Stimulated activated naive CD8-positive, alpha-beta T cell treated with anti-CD3 and anti-CD28 coated beads, Interleukin-15, Interleukin-2, amounts not matched to agents 100 U/mL and 50 U/mL, for 24 hours (primary cell): ENCODE data around the gene GALNS.
A peak's percentile ranks its signal among the peaks of the same experiment; 100 is the strongest.

ENCODE experiments used
- ATAC-seq: fragments of 150-1000 bp; cut with Tn5 transposase; one replicate; pipeline ENCODE4 v1.10.0; 2021
- DNase-seq: peaks from one replicate; pipeline ENCODE4 v3.0.0; 2021

GALNS gene

DNA sequence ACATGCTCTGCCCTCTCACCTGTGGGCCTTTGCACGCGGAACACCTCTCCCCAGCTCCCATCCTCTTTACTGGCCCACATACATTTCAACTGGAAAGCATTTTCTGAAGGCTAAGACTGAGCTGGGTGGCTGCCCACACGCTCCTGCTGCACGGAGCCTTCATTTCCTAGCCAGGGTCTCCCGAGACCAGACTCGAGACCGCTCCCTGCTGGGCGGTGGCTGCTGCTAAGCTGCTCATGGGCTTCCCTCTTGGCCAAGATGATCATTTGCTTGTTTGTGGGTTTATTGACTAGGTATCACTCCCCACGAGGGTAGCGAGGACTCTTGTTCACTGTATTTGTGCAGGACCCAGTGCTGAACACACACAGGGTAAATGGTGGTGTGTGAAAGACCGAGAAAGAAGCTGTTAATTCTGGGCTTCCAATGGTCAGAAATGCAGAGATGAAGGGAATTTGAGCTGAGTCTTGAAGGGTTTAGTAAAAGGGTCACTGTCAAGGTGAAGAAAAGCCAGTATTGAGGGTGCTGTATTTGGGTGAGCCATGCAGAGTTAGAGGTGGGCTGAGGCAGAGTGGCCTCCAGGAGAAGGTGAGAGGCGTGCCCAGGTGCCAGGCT lies 1.1 kb upstream of the GALNS start:
- peak; percentile 81 for DNase-seq
- peak; percentile 63 for ATAC-seq

DNA sequence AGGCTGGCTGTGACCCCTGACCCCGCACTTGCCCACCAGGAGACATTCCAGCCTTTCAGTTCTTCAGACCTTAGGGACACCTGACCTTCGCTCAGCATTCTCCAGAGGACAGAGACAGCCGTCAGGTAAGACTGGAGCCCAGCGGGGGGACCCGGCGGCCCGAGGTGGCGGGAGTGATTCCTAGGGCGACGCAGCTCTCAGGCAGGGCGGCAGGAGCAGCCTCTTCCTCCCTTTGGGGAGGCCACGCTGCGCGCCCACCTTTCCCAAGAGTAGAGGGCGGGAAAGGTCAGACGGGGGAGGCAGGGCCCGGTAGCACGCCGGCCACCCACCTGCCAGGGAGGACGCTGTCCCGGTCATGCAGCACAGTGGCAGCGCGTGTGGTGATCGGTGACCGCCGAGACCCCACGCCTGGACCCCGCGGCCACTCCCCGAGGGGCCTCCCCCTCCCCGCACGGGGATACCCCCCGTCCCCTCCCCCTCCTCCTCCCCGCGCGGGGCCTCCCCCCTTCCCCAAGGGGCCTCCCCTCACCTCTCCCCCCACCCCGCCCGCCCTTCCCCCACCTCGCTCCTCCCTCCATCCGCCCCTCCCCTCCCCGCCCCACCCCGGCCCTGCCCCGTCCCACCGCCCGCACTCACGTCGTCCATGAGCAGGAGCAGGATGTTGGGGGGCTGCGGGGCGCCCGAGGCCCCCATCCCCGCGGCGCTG lies 472 bp downstream of the GALNS start:
- peak; percentile 24 for ATAC-seq
- peak; percentile 23 for DNase-seq

GRCh38 chr16:88855736-88856121 lies 1.0 kb downstream of the GALNS start:
- no peak for ATAC-seq

DNA sequence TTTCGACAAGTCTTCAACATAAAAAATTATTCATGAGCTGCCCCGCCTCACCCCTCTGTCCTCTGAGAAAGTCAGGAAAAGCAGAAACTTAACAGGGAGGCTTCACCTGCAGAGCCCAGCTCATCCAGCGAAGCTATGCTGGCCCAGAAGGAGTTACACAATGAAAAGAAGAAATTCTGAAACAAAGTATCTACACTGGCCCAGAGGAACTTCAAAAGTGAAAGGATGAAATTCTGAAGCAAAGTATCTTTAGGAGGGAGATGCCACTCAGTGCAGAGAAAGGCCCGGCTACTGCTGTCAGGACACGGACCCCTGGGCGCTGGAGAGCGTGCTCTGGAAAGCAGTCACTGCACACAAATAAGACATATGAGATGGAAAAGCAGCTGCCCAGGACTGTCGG lies 1.6 kb downstream of the GALNS start:
- ATAC-seq (no peak), DNase-seq (no peak)

More at GRCh38 chr16:88855736-88856121, 1.0 kb downstream of the GALNS start:
- DNase-seq = no peak

DNA sequence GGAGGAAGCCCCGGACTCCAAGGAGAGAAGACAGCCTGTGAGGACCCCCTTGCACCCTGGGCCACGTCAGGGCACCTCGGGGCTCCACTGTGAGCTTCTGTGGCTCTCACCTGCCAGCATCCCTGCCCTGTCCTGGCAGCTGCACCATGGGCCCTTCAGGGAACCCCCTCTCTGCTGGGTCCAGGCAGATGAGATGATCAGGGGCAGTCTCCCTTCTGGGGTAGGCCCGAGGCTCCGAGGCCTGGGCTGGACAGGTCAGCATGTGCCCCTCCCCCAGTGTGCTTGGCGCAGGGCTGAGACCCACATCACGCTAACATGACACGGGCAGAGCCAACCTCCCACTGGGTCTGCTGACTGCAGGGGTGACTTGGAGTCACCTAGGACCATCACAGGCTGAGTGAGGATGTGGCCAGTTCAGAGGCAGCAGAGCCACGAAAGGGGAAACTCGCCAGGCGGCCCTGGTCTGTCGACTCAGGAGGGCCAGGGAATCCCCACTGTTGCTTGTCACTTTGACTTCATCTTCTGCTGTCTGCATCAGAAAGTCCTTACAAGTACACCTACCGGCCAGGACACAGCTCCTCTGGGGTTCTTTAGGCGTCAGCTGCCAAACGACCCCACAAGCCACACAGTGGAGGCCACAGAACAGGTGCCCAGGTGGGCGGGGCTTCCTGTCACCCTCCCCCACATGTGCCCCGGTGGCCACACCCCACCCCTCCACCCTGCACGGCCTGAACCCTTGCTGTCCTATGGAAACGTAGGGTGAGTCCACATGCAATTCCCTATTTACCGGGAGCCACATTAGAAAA lies 2.2 kb downstream of the GALNS start:
- ATAC-seq (no peak), DNase-seq (peak; percentile 35)

- ATAC-seq = no peak
- no peak for DNase-seq
These were observed 3.3 kb downstream of the GALNS start for GRCh38 chr16:88853325-88853941.

- DNase-seq = no peak
These were observed 5.1 kb downstream of the GALNS start for GRCh38 chr16:88851616-88852015.

GRCh38 chr16:88850531-88851199 lies 6.1 kb downstream of the GALNS start:
- no peak for DNase-seq
- no peak for ATAC-seq

More at GRCh38 chr16:88851616-88852015, 5.1 kb downstream of the GALNS start:
- no peak for ATAC-seq

- ATAC-seq (no peak), DNase-seq (no peak)
These were observed 8.2 kb downstream of the GALNS start for GRCh38 chr16:88848557-88848956.

DNA sequence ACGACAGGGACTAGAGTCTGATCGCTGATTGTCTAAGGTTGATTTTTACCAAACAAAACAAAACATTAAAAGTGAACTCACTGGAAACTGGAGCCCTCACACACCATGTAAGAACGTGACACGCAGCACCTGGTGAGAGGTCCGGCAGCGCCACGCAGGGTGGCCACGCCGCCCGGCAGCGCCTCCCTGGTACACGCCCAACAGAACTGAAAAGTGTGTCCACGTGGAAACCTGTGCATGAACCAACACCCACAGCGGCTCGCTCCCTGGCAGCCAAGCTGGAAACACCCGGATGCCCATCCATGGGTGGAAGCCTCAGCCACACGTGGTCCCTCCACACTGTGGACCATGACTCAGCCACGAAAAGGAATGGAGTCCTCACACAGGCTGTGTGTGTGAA lies 9.1 kb downstream of the GALNS start:
- DNase-seq (no peak), ATAC-seq (no peak)

DNA sequence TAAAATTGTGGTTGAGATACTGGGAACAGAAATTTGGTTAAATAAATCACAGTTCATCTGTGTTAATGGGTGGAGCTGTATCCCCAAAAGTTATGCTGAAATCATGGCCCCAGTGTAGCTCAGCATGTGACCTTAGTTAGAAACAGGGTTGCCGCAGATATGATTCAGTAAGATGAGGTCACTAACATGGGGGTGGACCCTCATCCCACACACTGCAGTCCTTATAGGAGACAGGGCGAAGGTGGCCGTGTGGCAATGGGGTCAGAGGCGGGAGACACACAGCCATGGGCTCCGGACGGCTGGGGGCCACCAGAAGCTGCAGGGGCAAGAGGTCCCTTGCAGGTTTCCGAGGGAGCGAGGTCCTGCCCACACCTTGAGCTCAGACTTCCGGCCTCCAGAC lies 10.7 kb downstream of the GALNS start:
- DNase-seq (no peak), ATAC-seq (no peak)

GRCh38 chr16:88844419-88845036 lies 12.2 kb downstream of the GALNS start:
- ATAC-seq = no peak

GRCh38 chr16:88843256-88843655 lies 13.5 kb downstream of the GALNS start:
- ATAC-seq (no peak), DNase-seq (no peak)

More at GRCh38 chr16:88844419-88845036, 12.2 kb downstream of the GALNS start:
- no peak for DNase-seq

GRCh38 chr16:88842806-88843205 lies 13.9 kb downstream of the GALNS start:
- DNase-seq = no peak
- no peak for ATAC-seq

GRCh38 chr16:88842308-88842756 lies 14.4 kb downstream of the GALNS start:
- no peak for ATAC-seq

GRCh38 chr16:88841521-88842307 lies 15.0 kb downstream of the GALNS start:
- DNase-seq (no peak), ATAC-seq (no peak)

More at GRCh38 chr16:88842308-88842756, 14.4 kb downstream of the GALNS start:
- no peak for DNase-seq

GRCh38 chr16:88840600-88841215 lies 16.0 kb downstream of the GALNS start:
- ATAC-seq = no peak
- no peak for DNase-seq

GRCh38 chr16:88839745-88840599 lies 16.8 kb downstream of the GALNS start:
- DNase-seq (no peak), ATAC-seq (no peak)

GRCh38 chr16:88839026-88839529 lies 17.7 kb downstream of the GALNS start:
- ATAC-seq = no peak
- no peak for DNase-seq
